ENCODE data around the gene PBX4.

Gene PBX4

DNA sequence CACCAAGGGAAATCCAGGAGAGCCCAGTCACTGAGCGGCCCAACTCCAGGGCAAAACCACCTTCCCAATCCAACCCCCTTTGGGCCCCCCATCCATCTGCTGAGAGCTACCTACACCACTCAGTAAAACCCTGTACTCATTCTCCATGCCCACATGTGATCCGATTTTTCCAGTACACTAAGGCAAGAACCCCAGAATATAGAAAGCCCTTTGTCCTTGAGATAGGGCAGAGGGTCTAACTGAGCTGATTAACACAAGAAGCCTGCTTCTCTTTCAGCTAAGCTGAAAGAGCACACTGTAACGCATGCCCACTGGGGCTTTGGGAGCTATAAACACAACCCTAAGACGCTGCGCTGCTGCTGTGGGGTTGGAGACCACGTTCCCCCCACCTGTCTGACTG, 36.0 kb downstream of the PBX4 start:
- Mint-ChIP-seq H3K4me1 (no peaks in the 10 kb centered on the region), H3K27me3 (ENCODE audit: low read depth) (no peaks in the 10 kb centered on the region), H3K27ac (no peak overlapping the region), H3K36me3 (ENCODE audit: low read depth) (no peaks in the 10 kb centered on the region), H3K9me3 (no peaks in the 10 kb centered on the region), H3K4me3 (no peak overlapping the region)
- TF ChIP-seq, protein P1, sequence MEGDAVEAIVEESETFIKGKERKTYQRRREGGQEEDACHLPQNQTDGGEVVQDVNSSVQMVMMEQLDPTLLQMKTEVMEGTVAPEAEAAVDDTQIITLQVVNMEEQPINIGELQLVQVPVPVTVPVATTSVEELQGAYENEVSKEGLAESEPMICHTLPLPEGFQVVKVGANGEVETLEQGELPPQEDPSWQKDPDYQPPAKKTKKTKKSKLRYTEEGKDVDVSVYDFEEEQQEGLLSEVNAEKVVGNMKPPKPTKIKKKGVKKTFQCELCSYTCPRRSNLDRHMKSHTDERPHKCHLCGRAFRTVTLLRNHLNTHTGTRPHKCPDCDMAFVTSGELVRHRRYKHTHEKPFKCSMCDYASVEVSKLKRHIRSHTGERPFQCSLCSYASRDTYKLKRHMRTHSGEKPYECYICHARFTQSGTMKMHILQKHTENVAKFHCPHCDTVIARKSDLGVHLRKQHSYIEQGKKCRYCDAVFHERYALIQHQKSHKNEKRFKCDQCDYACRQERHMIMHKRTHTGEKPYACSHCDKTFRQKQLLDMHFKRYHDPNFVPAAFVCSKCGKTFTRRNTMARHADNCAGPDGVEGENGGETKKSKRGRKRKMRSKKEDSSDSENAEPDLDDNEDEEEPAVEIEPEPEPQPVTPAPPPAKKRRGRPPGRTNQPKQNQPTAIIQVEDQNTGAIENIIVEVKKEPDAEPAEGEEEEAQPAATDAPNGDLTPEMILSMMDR (IDR thresholded peaks at IDR 0.05; ENCODE audit: unreplicated experiment in 3 of 3), result no peak

DNA sequence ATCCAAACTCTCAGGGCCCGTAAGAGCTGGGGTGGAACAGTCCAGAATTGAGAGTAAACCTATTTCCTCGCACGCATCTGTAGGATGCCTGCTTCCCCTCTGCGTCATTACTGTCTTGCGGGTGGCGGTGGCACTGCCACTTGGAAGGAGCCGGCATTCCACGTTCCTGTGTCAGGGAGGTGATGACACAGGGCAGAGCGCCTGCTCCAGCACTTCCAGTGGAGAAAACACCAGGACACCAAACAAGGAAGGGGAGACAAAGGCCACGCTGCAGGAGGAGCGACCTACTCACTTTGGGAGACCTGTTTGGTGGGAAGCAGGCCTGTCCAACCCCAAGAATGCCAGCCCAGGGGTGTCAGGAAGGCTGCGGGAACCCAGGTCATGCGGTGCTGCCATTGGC, 37.1 kb downstream of the PBX4 start:
- TF ChIP-seq, protein P1 (IDR thresholded peaks at IDR 0.05; ENCODE audit: unreplicated experiment in 3 of 3), result no peak
- Mint-ChIP-seq H3K9me3 (no peaks in the 10 kb centered on the region), H3K4me1 (no peaks in the 10 kb centered on the region), H3K27me3 (ENCODE audit: low read depth) (no peaks in the 10 kb centered on the region), H3K4me3 (no peak overlapping the region), H3K36me3 (ENCODE audit: low read depth) (no peaks in the 10 kb centered on the region), H3K27ac (no peak overlapping the region)

DNA sequence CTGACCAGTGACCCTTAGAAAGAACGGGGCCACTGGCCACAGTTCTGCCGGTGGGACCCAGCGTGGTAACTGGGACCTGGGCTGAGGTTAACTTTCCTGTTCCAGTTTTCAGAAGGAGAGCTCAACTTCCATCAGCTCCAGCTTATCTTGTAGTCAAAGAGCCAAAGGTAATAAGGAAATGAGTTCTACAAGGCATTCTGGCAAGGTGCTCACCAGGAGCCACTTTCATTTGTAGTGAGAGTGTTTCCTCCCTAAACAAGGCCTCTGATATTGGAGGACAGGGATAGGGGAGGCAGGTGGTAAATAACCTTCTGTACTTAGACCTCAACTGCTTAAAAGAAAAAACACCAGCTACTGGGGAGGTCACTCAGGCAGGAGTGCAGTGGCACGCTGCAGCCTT, 38.1 kb downstream of the PBX4 start:
- no peaks in the 10 kb centered on the region for H3K27me3 Mint-ChIP-seq (ENCODE audit: low read depth)
- H3K4me1 Mint-ChIP-seq, result no peaks in the 10 kb centered on the region
- H3K4me3 Mint-ChIP-seq, result no peak overlapping the region
- no peaks in the 10 kb centered on the region for H3K36me3 Mint-ChIP-seq (ENCODE audit: low read depth)
- TF ChIP-seq, protein P1 (IDR thresholded peaks at IDR 0.05; ENCODE audit: unreplicated experiment in 3 of 3), result no peak
- no peak overlapping the region for H3K27ac Mint-ChIP-seq
- no peaks in the 10 kb centered on the region for H3K9me3 Mint-ChIP-seq

DNA sequence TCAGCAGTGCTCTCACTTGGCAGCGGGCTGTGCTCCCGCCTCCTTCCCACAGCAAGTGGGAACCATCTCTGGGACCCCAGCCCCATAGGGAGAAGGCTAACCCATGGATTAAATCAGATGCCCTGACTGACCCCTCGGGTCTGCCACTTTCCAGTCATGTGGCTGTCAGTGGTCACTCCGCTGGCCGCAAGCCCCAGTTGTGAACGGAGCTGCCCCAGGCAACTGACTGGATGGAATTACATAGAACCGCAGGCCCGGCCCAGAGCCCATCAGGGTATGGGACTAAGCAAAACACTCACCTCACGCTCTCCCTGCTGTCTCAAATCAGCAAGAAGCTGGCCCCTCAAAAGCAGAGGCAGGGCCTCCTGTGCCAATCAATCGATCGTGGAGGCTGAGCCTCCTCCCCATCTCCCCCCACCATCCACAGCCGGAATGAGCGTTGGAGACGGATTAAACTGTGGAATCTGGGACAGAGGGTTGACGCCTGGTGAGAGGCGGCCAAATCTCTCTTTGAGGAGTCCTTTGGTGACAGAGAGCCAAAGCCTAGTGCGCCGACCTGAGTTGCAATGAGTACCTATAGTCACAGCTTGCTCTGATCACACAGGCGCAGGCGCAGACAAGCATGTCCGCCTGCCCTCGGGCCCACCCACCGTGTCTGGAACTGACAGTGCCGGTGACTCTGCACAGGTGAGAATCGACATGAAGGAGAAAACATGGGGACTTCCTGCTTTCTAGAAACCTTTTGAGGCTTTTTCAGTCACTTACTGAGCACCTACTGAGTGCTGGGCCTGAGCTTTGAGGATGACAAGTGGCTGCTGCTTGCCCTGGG, 38.7 kb downstream of the PBX4 start:
- Mint-ChIP-seq H3K4me3 (no peak overlapping the region), H3K27ac (no peak overlapping the region), H3K36me3 (ENCODE audit: low read depth) (no peaks in the 10 kb centered on the region), H3K27me3 (ENCODE audit: low read depth) (no peaks in the 10 kb centered on the region), H3K9me3 (no peaks in the 10 kb centered on the region), H3K4me1 (no peaks in the 10 kb centered on the region)
- TF ChIP-seq, protein P1 (IDR thresholded peaks at IDR 0.05; ENCODE audit: unreplicated experiment in 3 of 3), result no peak

DNA sequence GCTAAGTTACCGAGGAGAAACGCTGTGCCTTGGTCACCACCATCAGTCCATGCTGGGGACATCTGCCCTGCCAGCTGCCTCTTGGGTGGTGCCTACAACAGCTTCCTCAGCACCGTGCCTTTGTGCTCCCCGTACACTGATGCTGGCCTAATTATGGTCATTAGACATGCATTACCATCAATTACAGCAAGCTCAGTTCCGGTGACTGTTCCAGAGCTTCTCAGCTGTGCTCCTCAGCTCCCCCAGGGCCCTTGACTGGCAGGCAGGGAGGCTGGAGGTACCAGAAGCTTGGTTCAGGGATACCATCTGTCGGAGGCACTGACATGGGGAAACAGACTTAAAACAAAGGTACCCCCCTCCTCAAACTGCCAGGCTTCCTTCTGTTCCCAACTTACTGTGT, 40.2 kb downstream of the PBX4 start:
- TF ChIP-seq, protein P1 (IDR thresholded peaks at IDR 0.05; ENCODE audit: unreplicated experiment in 3 of 3), result no peak
- Mint-ChIP-seq H3K27ac (no peak overlapping the region), H3K4me1 (no peaks in the 10 kb centered on the region), H3K27me3 (ENCODE audit: low read depth) (no peaks in the 10 kb centered on the region), H3K4me3 (no peak overlapping the region), H3K36me3 (ENCODE audit: low read depth) (no peaks in the 10 kb centered on the region), H3K9me3 (no peaks in the 10 kb centered on the region)

DNA sequence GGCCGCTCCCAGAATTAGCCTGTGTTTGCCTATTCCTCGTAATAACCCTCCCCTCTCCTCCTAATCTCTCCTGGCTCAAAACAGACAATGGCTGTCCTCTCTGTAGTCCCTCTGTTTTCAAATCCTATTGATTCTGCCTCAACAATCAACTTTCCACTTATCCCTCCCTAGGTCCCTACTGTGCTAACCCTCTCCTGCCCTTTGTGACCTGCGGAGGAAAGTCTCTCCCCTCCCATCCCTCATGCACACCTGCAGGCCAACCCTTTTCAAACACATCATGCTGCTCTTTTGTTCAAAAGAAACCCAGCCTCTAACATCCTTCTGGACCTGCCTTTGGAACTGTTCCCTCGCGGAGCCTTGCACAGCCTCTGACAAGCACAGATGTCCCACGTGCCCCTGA, 43.1 kb downstream of the PBX4 start:
- H3K36me3 Mint-ChIP-seq (ENCODE audit: low read depth), result peaks cover 4% of the 10 kb centered on the region
- H3K4me1 Mint-ChIP-seq, result no peaks in the 10 kb centered on the region
- H3K4me3 Mint-ChIP-seq, result no peak overlapping the region
- TF ChIP-seq, protein P1 (IDR thresholded peaks at IDR 0.05; ENCODE audit: unreplicated experiment in 3 of 3), result no peak
- no peaks in the 10 kb centered on the region for H3K27me3 Mint-ChIP-seq (ENCODE audit: low read depth)
- no peak overlapping the region for H3K27ac Mint-ChIP-seq
- H3K9me3 Mint-ChIP-seq, result no peaks in the 10 kb centered on the region

Measured in nephron (organoid).